H9 (cell line): ENCODE data around the gene OR5B12. TPM values are rescaled to one million over a fixed set of nuclear protein-coding genes. Genes with fewer than 3 reads are reported as not detected.

Source experiments
- DNase-seq: peaks from one replicate; pipeline ENCODE4 v3.0.0-alpha.2; 2017
- H2AFZ ChIP-seq: one replicate; pipeline ENCODE4 v1.6.1; 2013; ENCODE audit warnings: mild to moderate bottlenecking, low read length, control low read depth, moderate library complexity
- H2AK5ac ChIP-seq: 2 replicates; pipeline ENCODE4 v1.6.1; 2013; ENCODE audit warnings: low read length, control low read depth, mixed read lengths; ENCODE audit not compliant: insufficient read length
- H2BK120ac ChIP-seq: one replicate; pipeline ENCODE4 v1.6.1; 2013; ENCODE audit warnings: low read depth, mild to moderate bottlenecking, low read length, control low read depth, inconsistent platforms; ENCODE audit not compliant: poor library complexity, severe bottlenecking
- H2BK12ac ChIP-seq: 2 replicates; pipeline ENCODE4 v1.6.1; 2013; ENCODE audit warnings: low read length, control low read depth, mixed read lengths, low read depth; ENCODE audit not compliant: insufficient read length
- H2BK15ac ChIP-seq: 2 replicates; pipeline ENCODE4 v1.6.1; 2013; ENCODE audit warnings: low read depth, low read length, control low read depth
- H2BK20ac ChIP-seq: one replicate; pipeline ENCODE4 v1.6.1; 2013; ENCODE audit warnings: low read depth, mild to moderate bottlenecking, low read length, control low read depth, inconsistent platforms; ENCODE audit not compliant: poor library complexity, severe bottlenecking
- H2BK5ac ChIP-seq: 2 replicates; pipeline ENCODE4 v1.6.1; 2013; ENCODE audit warnings: low read length, control low read depth, mixed read lengths; ENCODE audit not compliant: insufficient read length
- H3K14ac ChIP-seq: 2 replicates; pipeline ENCODE4 v1.6.1; 2013; ENCODE audit warnings: low read length, control low read depth; ENCODE audit not compliant: insufficient read depth
- H3K18ac ChIP-seq: 2 replicates; pipeline ENCODE4 v1.6.1; 2013; ENCODE audit warnings: low read depth, mild to moderate bottlenecking, mixed read lengths, low read length, control low read depth; ENCODE audit not compliant: insufficient read length
- H3K23ac ChIP-seq: 2 replicates; pipeline ENCODE4 v1.6.1; 2013; ENCODE audit warnings: low read length, control low read depth, mixed read lengths, low read depth; ENCODE audit not compliant: insufficient read length
- H3K23me2 ChIP-seq: 2 replicates; pipeline ENCODE4 v1.6.1; 2013; ENCODE audit warnings: low read depth, mild to moderate bottlenecking, mixed read lengths, low read length, control low read depth; ENCODE audit not compliant: insufficient read length, poor library complexity, severe bottlenecking
- H3K27ac ChIP-seq: 2 replicates; pipeline ENCODE4 v1.5.1; 2013; ENCODE audit warnings: low read length, control low read depth, mixed read lengths, low read depth; ENCODE audit not compliant: insufficient read length
- H3K27me3 ChIP-seq: 2 replicates; pipeline ENCODE4 v1.6.1; 2013; ENCODE audit warnings: low read length, control low read depth, inconsistent platforms; ENCODE audit not compliant: insufficient read depth
- H3K4ac ChIP-seq: 2 replicates; pipeline ENCODE4 v1.6.1; 2013; ENCODE audit warnings: low read depth, mild to moderate bottlenecking, control low read depth, inconsistent platforms, low read length, moderate library complexity
- H3K4me1 ChIP-seq: 2 replicates; pipeline ENCODE4 v1.6.1; 2013; ENCODE audit warnings: low read length, control low read depth, inconsistent platforms; ENCODE audit not compliant: insufficient read depth
- H3K4me2 ChIP-seq: 2 replicates; pipeline ENCODE4 v1.6.1; 2013; ENCODE audit warnings: low read length, control low read depth, mixed read lengths; ENCODE audit not compliant: insufficient read length, insufficient read depth
- H3K56ac ChIP-seq: 2 replicates; pipeline ENCODE4 v1.6.1; 2013; ENCODE audit warnings: low read depth, mild to moderate bottlenecking, mixed read lengths, low read length, control low read depth; ENCODE audit not compliant: insufficient read length
- H3K79me1 ChIP-seq: 2 replicates; pipeline ENCODE4 v1.6.1; 2013; ENCODE audit warnings: low read depth, mild to moderate bottlenecking, moderate library complexity, low read length, control low read depth, inconsistent platforms; ENCODE audit not compliant: insufficient read depth, poor library complexity, severe bottlenecking
- H3K79me2 ChIP-seq: 2 replicates; pipeline ENCODE4 v1.6.1; 2013; ENCODE audit warnings: low read length, control low read depth, inconsistent platforms; ENCODE audit not compliant: insufficient read depth
- H3K9ac ChIP-seq: 2 replicates; pipeline ENCODE4 v1.6.1; 2013; ENCODE audit warnings: low read length, control low read depth, mixed read lengths; ENCODE audit not compliant: insufficient read length; ENCODE audit errors: extremely low read depth
- H3K9me3 ChIP-seq: one replicate; pipeline ENCODE4 v1.6.1; 2013; ENCODE audit warnings: low read depth, low read length, inconsistent platforms; ENCODE audit not compliant: control insufficient read depth
- H3T11ph ChIP-seq: one replicate; pipeline ENCODE4 v1.6.1; 2013; ENCODE audit warnings: mild to moderate bottlenecking, low read length, control low read depth, inconsistent platforms
- H4K20me1 ChIP-seq: one replicate; pipeline ENCODE4 v1.6.1; 2013; ENCODE audit not compliant: control insufficient read depth, insufficient read length, insufficient read depth
- H4K5ac ChIP-seq: 2 replicates; pipeline ENCODE4 v1.6.1; 2013; ENCODE audit warnings: low read depth, mild to moderate bottlenecking, mixed read lengths, low read length, control low read depth; ENCODE audit not compliant: insufficient read length
- H4K8ac ChIP-seq: replicated peaks from 2 replicates; pipeline ENCODE4 v1.6.1; 2013; ENCODE audit warnings: low read length, control low read depth, mixed read lengths, low read depth; ENCODE audit not compliant: insufficient read length
- H4K91ac ChIP-seq: 2 replicates; pipeline ENCODE4 v1.6.1; 2013; ENCODE audit warnings: low read depth, mild to moderate bottlenecking, moderate library complexity, mixed read lengths, low read length, control low read depth; ENCODE audit not compliant: insufficient read length
- H3K27ac Mint-ChIP-seq, 3 experiments: 2 replicates in 2 of 3; 3 replicates in 1 of 3; pipeline ENCODE4 v1.8.0; 2020 to 2021; ENCODE audit warnings: mixed read lengths in 3 of 3, mild to moderate bottlenecking in 1 of 3, moderate library complexity in 1 of 3
- H3K27me3 Mint-ChIP-seq: 2 replicates; pipeline ENCODE4 v1.8.0; 2021; ENCODE audit warnings: low read depth, mild to moderate bottlenecking, moderate library complexity, mixed read lengths
- H3K36me3 Mint-ChIP-seq, 3 experiments: 2 replicates in 2 of 3; 3 replicates in 1 of 3; pipeline ENCODE4 v1.8.0; 2020 to 2021; ENCODE audit warnings: low read depth in 3 of 3, mixed read lengths in 3 of 3; ENCODE audit not compliant: insufficient read depth in 1 of 3
- H3K4me1 Mint-ChIP-seq, 2 experiments: 2 replicates each; pipeline ENCODE4 v1.8.0; 2020; ENCODE audit warnings: mixed read lengths in 2 of 2
- H3K4me3 Mint-ChIP-seq, 2 experiments: 2 replicates in 1 of 2; 3 replicates in 1 of 2; pipeline ENCODE4 v1.8.0; 2020 to 2021; ENCODE audit warnings: mild to moderate bottlenecking in 2 of 2, mixed read lengths in 2 of 2, moderate library complexity in 1 of 2
- H3K9me3 Mint-ChIP-seq, 2 experiments: 2 replicates in 1 of 2; 3 replicates in 1 of 2; pipeline ENCODE4 v1.8.0; 2020; ENCODE audit warnings: mild to moderate bottlenecking in 2 of 2, mixed read lengths in 2 of 2, moderate library complexity in 1 of 2
- CTCF ChIP-seq: fragments of 200-600 bp; sonication (generic); conservative IDR thresholded peaks from 3 replicates; pipeline ENCODE4 v1.8.0; 2021; ENCODE audit warnings: antibody characterized with exemption, mild to moderate bottlenecking
- WGBS: extraction: QIAGEN DNeasy Blood & Tissue Kit; methylation state at CpG from one replicate; pipeline ENCODE4 v1.1.7; 2013; ENCODE audit warnings: missing lambda C conversion rate, low lambda C conversion rate, mixed read lengths; ENCODE audit not compliant: insufficient read length; ENCODE audit errors: extremely low coverage; 5-methylcytosine and 5-hydroxymethylcytosine counted together
- total RNA-seq: library from RNA; stranded (reverse); gene quantifications from 2 replicates; pipeline ENCODE4 v1.2.1, GENCODE V29; 2021

OR5B12 gene
- total RNA-seq, 1 experiment from 2014 or later = not detected

- Histone ChIP-seq H3K27me3 (no peaks in the 10 kb centered on the region), H3K9ac (no peak overlapping the region), H2BK15ac (no peak overlapping the region), H3K56ac (no peak overlapping the region), H2AFZ (no peak overlapping the region), H3K14ac (no peak overlapping the region), H4K8ac (no peak overlapping the region), H3K4me2 (no peak overlapping the region), H2BK12ac (no peak overlapping the region), H3K23me2 (no peaks in the 10 kb centered on the region), H2AK5ac (no peak overlapping the region), H4K20me1 (no peaks in the 10 kb centered on the region), H2BK20ac (no peak overlapping the region), H3K4ac (no peak overlapping the region), H3K79me1 (no peaks in the 10 kb centered on the region), H3K18ac (no peak overlapping the region), H4K5ac (no peak overlapping the region), H3K4me1 (no peaks in the 10 kb centered on the region), H3T11ph (no peak overlapping the region), H3K9me3 (no peaks in the 10 kb centered on the region), H2BK120ac (no peak overlapping the region), H3K79me2 (no peaks in the 10 kb centered on the region), H3K23ac (no peak overlapping the region), H4K91ac (no peak overlapping the region), H3K27ac (no peak overlapping the region), H2BK5ac (no peak overlapping the region)
- DNase-seq = no peak
- Mint-ChIP-seq H3K4me1 (no peaks in the 10 kb centered on the region), H3K27ac (no peak overlapping the region), H3K27me3 (peaks cover 2% of the 10 kb centered on the region), H3K4me3 (no peak overlapping the region), H3K9me3 (peaks cover 25 to 52% of the 10 kb centered on the region in 2 experiments), H3K36me3 (peaks cover 0 to 19% (median 10%) of the 10 kb centered on the region in 3 experiments; a peak in 4 of 7 replicates)
- TF ChIP-seq CTCF = no peak
- no CpG with 5 or more reads among the region's 6 CpGs for WGBS
Observed at GRCh38 chr11:58446294-58446693, 4.3 kb upstream of the OR5B12 start.
